NCI-H510A (cell line): ENCODE data around the gene BTG3.

Experiments
- DNase-seq: peaks from one replicate; lab custom pipeline; 2025; lab: John Stamatoyannopoulos, UW

Gene BTG3, protein sequence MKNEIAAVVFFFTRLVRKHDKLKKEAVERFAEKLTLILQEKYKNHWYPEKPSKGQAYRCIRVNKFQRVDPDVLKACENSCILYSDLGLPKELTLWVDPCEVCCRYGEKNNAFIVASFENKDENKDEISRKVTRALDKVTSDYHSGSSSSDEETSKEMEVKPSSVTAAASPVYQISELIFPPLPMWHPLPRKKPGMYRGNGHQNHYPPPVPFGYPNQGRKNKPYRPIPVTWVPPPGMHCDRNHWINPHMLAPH

DNA sequence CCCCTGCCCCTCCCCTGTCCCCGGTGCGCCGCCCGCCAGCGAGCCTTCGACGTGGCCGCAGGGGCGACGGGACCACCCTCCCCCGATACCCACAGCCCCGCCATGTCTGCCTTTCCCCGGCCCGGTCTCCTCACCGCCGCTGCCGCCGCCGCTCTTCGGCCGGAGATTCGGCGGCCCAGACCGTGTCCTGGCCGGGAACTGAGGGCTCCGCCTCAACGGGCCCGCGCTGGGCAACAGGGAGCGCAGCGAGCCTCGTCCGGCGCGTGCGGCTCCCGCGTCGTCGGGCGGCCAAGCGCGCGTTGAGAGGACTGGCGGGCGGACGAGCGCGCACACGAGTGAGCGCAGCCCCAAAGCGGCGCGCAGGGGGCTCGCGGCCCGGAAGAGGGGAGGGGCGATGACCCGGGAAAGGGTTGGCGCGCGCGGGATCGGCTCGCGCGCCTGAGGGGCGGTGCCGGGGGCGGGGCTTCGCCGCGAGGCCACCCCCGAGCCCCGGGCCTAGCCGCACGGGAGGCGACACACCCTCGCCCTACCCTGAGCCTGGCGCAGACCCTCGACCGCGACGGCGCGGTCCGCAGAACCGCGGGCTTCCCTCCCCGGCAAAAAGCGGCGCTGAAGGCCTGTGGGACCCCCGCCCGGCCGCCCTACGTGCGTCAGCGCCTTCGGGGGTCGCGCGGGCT lies at the start of gene BTG3:
TSS of gene BTG3 (minus strand) at position 337 of the 677 bp plus-strand sequence. CDS start 3,757 bp downstream, outside the sequence.
- DNase-seq: peak; percentile 18

GRCh38 chr21:17660862-17661261 lies 48.2 kb upstream of the BTG3 start:
- DNase-seq: no peak

- DNase-seq: no peak
Observed at GRCh38 chr21:17660452-17660851, 47.8 kb upstream of the BTG3 start.

DNA sequence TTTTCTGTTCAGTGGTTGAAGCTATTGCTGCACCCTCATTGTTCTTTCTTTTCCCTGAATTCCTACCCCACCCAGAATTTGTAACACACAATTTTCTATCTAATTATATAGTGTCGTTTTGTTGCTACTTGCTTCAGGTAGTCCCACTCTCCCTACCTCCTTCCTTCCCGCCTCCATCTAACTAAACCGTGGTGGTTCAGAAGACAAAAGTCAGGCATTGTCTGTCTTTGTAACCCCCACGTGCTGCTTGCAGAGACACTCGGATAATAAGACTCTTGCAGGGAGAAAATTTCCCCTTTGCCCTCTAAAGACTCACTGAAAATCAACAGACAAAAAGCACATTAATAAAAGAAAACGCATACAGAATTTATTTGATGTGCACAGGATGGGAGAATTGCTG lies 46.2 kb upstream of the BTG3 start:
- DNase-seq: no peak

GRCh38 chr21:17651526-17651925 lies 38.8 kb upstream of the BTG3 start:
- no peak for DNase-seq

- no peak for DNase-seq
Observed at GRCh38 chr21:17650292-17650691, 37.6 kb upstream of the BTG3 start.

DNA sequence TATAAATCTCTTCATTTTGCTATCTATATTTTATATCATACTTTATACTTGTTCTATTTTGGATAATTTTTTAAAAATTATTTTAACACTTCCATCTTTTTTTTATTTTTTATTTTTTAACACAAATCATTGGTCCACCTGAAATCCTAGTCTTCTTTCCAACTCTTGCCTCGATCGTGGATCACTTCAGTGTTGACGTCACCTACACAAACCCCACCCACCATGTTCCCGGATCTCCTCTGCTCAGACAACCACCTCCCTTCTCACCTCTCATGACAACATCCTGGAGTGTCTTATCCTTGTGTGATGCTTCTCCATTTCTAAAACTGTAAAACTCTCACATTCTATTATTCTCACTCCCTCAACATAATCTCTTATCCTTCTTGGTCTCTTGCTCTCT lies 34.1 kb upstream of the BTG3 start:
- DNase-seq: no peak

GRCh38 chr21:17644186-17644585 lies 31.5 kb upstream of the BTG3 start:
- no peak for DNase-seq

DNA sequence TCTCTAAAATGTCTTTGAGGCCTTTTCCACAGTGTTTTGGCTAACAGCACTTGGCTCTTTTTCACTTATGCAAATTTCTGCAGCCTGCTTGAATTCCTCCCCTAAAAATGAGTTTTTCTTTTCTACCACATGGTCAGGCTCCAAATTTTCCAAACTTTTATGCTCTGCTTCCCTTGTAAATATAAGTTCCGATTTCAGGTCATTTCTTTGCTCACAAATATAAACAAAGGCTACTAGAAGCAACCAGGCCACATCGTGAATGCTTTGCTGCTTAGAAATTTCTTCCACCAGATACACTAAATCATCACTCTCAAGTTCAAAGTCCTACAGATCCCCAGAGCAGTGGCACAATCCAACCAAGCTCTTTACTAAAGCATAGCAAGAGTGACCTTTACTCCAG lies 28.1 kb upstream of the BTG3 start:
- no peak for DNase-seq

DNA sequence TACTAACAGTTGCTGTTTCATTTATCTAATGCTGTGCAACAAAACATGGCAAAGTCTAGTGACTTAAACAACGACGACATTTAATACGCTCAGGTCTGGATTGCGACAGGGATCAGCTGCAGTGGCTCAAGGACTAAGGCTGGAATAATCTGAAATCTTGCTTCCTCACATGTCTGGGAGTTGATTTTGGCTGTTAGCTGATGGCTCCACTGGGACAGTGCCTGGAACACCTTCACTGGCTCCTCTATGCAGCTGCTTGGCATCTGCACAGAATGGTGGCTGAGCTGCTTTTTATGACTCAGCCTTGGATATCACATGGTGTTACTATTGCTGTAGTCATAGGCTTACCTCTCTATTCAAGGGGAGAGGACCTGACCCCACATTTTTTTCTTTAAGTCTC lies 24.0 kb upstream of the BTG3 start:
- DNase-seq: no peak

DNA sequence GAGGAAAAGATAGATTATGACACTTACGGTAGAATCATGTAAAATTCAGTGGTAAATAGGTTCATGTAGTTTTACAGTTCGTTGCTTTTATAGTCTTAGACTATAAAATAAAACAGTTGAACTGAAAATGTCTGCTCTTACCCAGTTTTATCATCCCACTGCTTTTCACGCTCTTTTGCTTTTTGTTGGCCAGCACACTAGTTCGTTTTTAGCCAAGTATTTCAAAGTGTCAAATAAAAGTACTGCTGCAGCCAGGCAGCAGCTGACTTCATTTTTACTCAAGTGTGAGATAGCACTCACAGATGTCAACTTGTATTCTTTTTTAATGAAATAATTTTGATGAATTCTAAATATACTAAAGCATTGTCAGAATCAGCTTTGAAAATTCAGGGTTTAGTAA lies 18.5 kb upstream of the BTG3 start:
- DNase-seq: no peak

DNA sequence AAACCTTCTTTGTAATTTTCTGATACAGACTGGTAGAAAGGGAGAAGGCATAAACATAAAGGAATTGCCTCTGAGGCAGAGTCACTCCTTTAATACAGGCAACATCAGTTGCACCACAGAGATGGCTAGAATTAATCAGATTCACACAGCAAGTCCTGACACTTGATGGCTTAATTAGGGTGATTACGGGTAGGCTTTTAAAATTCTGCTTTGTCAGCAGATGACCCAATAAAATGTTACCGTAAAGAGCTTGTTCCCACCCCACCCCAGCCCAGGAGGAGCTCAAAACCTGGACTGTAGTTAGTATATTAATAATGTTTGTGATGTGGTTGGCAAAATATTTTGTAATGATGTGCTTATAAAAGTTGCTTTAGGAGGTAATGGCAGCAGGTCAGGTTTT lies 9.3 kb upstream of the BTG3 start:
- DNase-seq: no peak

GRCh38 chr21:17616831-17617230 lies 4.1 kb upstream of the BTG3 start:
- DNase-seq: no peak

DNA sequence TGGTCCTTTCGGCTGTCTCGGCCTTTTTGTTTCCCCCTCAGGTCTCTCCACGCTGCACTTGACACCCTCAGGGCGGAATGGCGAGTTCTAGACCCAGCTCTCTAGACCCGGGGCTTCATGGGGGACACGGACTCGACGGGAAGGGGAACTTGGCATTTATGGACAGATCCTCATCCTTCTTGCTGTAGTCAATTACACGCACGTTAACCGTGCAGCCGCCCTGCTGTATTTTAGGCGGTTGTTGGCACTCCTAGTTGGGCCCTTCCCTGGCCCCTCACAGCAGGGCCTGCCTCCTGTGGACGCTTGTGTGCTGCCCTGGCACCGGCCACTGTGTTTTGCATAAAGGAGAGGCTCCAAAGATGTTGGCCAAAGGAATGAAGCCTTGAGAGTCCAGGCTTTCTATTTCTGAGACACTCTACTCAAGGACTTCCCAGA lies 558 bp upstream of the BTG3 start:
- no peak for DNase-seq

DNA sequence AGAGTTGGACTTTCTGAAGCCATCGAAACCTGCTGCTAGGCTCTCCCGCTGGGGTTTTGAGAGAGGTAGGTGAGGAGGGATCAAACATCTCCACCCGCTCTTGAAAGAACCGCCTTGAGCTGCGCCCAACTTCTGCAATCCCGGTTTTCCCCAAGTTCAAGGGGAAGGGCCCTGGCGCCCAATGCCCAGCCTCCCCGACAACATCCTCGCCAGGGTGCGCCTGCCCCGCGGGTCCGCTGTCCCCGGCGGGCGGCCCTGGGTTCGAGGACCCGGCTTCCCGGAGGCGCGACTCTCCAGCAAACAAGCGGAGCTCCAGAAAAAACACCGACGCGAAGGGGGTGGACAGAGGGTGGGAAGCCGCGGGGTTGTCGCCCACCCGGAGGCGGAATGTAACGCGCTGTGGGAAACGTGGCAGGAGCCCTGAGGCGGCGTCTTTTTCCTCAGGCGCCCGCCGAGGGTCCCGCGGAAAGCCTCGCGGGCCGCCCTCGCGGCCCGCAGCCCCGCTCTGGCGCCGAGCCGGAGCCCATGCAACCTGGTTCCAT lies 607 bp downstream of the BTG3 start:
- DNase-seq: no peak

- DNase-seq: no peak
Observed at GRCh38 chr21:17611414-17612022, 1.2 kb downstream of the BTG3 start.

GRCh38 chr21:17610911-17611310 lies 1.8 kb downstream of the BTG3 start:
- no peak for DNase-seq

GRCh38 chr21:17609681-17610080 lies 3.0 kb downstream of the BTG3 start:
- DNase-seq: no peak

DNA sequence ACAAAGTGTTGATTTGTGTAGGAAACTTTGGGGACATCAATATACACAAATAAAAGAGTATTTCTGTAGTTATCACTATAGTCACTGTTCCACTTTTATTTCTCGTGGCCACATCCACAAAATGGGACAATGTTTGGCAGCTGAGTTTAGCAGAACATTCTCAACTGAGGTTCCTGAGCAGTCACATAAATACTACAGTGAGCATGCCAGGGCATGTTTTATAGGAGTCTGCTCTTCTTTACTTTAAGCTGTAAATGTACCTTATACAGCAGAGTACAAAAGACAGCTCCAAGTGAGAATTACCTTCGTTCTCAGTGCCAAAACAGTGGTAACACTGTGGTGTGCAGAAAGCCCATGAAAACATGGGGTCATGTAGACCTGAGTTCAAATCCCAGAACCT lies 5.0 kb downstream of the BTG3 start:
- no peak for DNase-seq

DNA sequence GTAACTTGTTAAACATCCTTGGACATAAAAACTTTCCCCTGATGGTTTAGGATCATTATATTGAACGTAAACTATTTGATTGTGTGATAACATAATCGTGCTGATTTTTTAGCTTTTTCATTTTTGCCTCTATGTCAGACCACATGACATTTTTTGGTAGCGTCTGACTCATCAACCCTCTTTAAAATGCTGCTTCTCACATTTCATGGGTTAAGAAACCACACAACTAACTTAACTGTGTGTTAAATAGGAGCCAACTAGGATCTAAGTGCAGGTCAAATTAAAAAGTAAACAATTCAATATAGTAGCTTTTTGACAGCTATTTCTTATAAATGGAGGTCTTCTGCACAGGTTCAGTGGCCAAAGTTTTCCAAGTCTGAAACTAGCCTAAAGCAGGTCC lies 9.8 kb downstream of the BTG3 start:
- DNase-seq: no peak

GRCh38 chr21:17598437-17598836 lies 14.3 kb downstream of the BTG3 start:
- no peak for DNase-seq

GRCh38 chr21:17597680-17598079 lies 15.0 kb downstream of the BTG3 start:
- no peak for DNase-seq

DNA sequence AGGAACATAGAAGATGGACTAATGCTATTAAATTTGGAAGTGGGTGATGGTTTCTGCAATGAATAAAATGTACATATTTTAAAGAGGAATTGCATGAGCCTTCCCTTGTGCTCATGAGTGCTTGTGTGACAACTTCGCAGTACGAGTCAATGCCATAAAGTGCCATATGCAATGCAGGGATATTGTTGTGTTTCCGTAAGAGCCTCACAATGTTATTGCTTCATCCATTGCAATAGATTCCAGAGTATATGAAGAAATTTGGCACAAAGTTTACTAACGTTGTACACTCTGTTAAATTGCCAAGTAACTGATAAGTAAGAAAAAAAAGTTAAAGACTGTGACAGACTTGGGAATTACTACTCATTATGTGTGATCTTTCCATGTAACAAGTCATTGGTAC lies 22.3 kb downstream of the BTG3 start:
- no peak for DNase-seq
